Measurements from ENCODE around the gene NTN1. TPM values are rescaled to one million over a fixed set of nuclear protein-coding genes. Genes with fewer than 3 reads are reported as not detected.
"Not testable (repeated sequence)": the region's sequence is repeated elsewhere in the genome, so short reads cannot be mapped to it uniquely, and the experiment has no call there.

Gene NTN1
- total RNA-seq, 1 donor from 2014 or later: 0.45 TPM

GRCh38 chr17:8979715-8980114 is 41.6 kb upstream of the NTN1 start:
- Histone ChIP-seq H3K9ac (no peak overlapping the region), H3K4me3 (no peak overlapping the region), H3K27me3 (no peaks in the 10 kb centered on the region), H2AFZ (replicated peaks) (no peak overlapping the region), H3K27ac (no peak overlapping the region), H3K79me2 (ENCODE audit: low read depth) (no peaks in the 10 kb centered on the region), H4K20me1 (ENCODE audit: low read depth) (no peaks in the 10 kb centered on the region), H3F3A (ENCODE audit: low read depth) (no peaks in the 10 kb centered on the region), H3K36me3 (no peaks in the 10 kb centered on the region), H3K4me1 (no peaks in the 10 kb centered on the region), H3K4me2 (no peak overlapping the region), H3K9me3 (ENCODE audit: low read depth) (no peaks in the 10 kb centered on the region)
- no peak overlapping the region for H3K27ac Mint-ChIP-seq
- no peak overlapping the region for H3K4me3 Mint-ChIP-seq
- TF ChIP-seq CTCF (IDR thresholded peaks at IDR 0.05) (no peak), EZH2phosphoT487 (IDR thresholded peaks at IDR 0.05) (no peak), EZH2 (IDR thresholded peaks at IDR 0.05) (no peak)
- H3K9me3 Mint-ChIP-seq: peaks cover 7% of the 10 kb centered on the region
- H3K36me3 Mint-ChIP-seq: no peaks in the 10 kb centered on the region
- no peaks in the 10 kb centered on the region for H3K27me3 Mint-ChIP-seq (ENCODE audit: insufficient read depth, low read depth)
- DNase-seq (ENCODE audit: low spot score): no peak
- no peaks in the 10 kb centered on the region for H3K4me1 Mint-ChIP-seq

DNA sequence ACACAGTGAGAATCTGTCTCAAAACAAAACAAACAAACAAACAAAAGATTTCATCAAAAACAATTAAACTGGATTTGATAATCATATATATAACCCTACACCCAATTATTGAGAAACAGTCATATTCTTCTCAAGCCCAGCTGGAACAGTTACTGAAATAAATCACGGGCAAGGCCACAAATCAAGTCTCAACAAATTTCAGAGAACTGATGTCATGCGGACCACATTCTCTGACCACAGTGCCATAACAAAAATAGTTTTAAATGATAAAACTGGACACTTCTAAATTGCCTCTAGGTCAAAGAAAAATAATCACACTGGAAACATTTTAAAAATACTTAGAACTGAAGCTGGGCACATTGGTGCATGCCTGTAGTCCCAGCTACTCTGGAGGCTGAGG is 39.9 kb upstream of the NTN1 start:
- H3K9me3 Mint-ChIP-seq: peaks cover 7% of the 10 kb centered on the region
- Histone ChIP-seq H4K20me1 (ENCODE audit: low read depth) (no peaks in the 10 kb centered on the region), H3F3A (ENCODE audit: low read depth) (no peaks in the 10 kb centered on the region), H3K9me3 (ENCODE audit: low read depth) (no peaks in the 10 kb centered on the region), H3K36me3 (no peaks in the 10 kb centered on the region), H3K27ac (no peak overlapping the region), H3K27me3 (no peaks in the 10 kb centered on the region), H3K4me1 (no peaks in the 10 kb centered on the region), H3K9ac (no peak overlapping the region), H3K4me2 (no peak overlapping the region), H3K79me2 (ENCODE audit: low read depth) (no peaks in the 10 kb centered on the region), H3K4me3 (no peak overlapping the region), H2AFZ (replicated peaks) (no peak overlapping the region)
- no peak for DNase-seq (ENCODE audit: low spot score)
- no peak for TF ChIP-seq EZH2phosphoT487 (IDR thresholded peaks at IDR 0.05)
- no peak for TF ChIP-seq CTCF (IDR thresholded peaks at IDR 0.05)
- TF ChIP-seq EZH2 (IDR thresholded peaks at IDR 0.05): no peak
- H3K36me3 Mint-ChIP-seq: no peaks in the 10 kb centered on the region
- H3K4me1 Mint-ChIP-seq: no peaks in the 10 kb centered on the region
- no peak overlapping the region for H3K27ac Mint-ChIP-seq
- H3K4me3 Mint-ChIP-seq: no peak overlapping the region
- peaks cover 5% of the 10 kb centered on the region for H3K27me3 Mint-ChIP-seq (ENCODE audit: insufficient read depth, low read depth)

DNA sequence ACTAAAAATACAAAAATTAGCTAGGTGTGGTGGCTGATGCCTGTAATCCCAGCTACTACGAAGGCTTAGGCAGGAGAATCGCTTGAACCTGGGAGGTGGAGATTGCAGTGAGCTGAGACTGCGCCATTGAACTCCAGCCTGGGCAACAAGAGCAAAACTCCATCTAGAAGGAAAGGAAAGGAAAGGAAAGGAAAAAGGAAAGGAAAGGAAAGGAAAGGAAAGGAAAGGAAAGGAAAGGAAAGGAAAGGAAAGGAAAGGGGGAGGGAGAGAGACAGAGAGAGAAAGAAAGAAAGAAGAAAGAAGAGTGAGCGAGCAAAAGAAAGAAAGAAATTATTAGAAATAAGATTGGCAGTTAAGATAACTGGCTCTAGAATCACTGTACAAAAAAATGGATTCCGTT is 37.1 kb upstream of the NTN1 start:
- H3K36me3 Mint-ChIP-seq; H3K27ac ChIP-seq; H3K27me3 Mint-ChIP-seq (ENCODE audit: insufficient read depth, low read depth); H3K4me3 Mint-ChIP-seq; H3K4me1 Mint-ChIP-seq; H3K4me3 ChIP-seq; H3K4me2 ChIP-seq; H3K4me1 ChIP-seq; H3K9me3 Mint-ChIP-seq; H2AFZ ChIP-seq (replicated peaks); H4K20me1 ChIP-seq (ENCODE audit: low read depth); H3K9me3 ChIP-seq (ENCODE audit: low read depth); H3K36me3 ChIP-seq; DNase-seq (ENCODE audit: low spot score); H3K27ac Mint-ChIP-seq; H3K79me2 ChIP-seq (ENCODE audit: low read depth); H3F3A ChIP-seq (ENCODE audit: low read depth); H3K9ac ChIP-seq; H3K27me3 ChIP-seq: not testable (repeated sequence)

- no peaks in the 10 kb centered on the region for H3K36me3 Mint-ChIP-seq
- no peak overlapping the region for H3K4me3 Mint-ChIP-seq
- Histone ChIP-seq H3K9ac (no peak overlapping the region), H3K79me2 (ENCODE audit: low read depth) (no peaks in the 10 kb centered on the region), H3K27me3 (no peaks in the 10 kb centered on the region), H2AFZ (replicated peaks) (no peak overlapping the region), H3K36me3 (no peaks in the 10 kb centered on the region), H3K9me3 (ENCODE audit: low read depth) (no peaks in the 10 kb centered on the region), H3F3A (ENCODE audit: low read depth) (no peaks in the 10 kb centered on the region), H3K4me3 (no peak overlapping the region), H3K4me1 (no peaks in the 10 kb centered on the region), H3K27ac (no peak overlapping the region), H4K20me1 (ENCODE audit: low read depth) (no peaks in the 10 kb centered on the region), H3K4me2 (no peak overlapping the region)
- no peak for DNase-seq (ENCODE audit: low spot score)
- no peaks in the 10 kb centered on the region for H3K9me3 Mint-ChIP-seq
- no peak overlapping the region for H3K27ac Mint-ChIP-seq
- H3K4me1 Mint-ChIP-seq: no peaks in the 10 kb centered on the region
- peaks cover 5% of the 10 kb centered on the region for H3K27me3 Mint-ChIP-seq (ENCODE audit: insufficient read depth, low read depth)
- TF ChIP-seq EZH2phosphoT487 (IDR thresholded peaks at IDR 0.05) (no peak), EZH2 (IDR thresholded peaks at IDR 0.05) (no peak), CTCF (IDR thresholded peaks at IDR 0.05) (no peak)
Observed at GRCh38 chr17:8985054-8985701, 36.1 kb upstream of the NTN1 start.
